Caco-2 (cell line): ENCODE data around the gene PCDH12. TPM values are rescaled to one million over a fixed set of nuclear protein-coding genes. Genes with fewer than 3 reads are reported as not detected.

ENCODE experiments used
- BruUV-seq: library from RNA; stranded (reverse); fragments of 400-500 nt; replicated peaks from 2 replicates; lab custom pipeline; 2021; lab: Mats Ljungman, UMichigan
- CTCF ChIA-PET: fragments of 300-600 bp; sonication (Branson Sonifier 250); formaldehyde crosslinking; loops from one replicate; lab custom pipeline; 2022; ENCODE audit warnings: antibody characterized with exemption; lab: Charles Lee
- POLR2A ChIA-PET: fragments of 300-600 bp; sonication (Branson Sonifier 250); formaldehyde crosslinking; loops from one replicate; lab custom pipeline; 2022; ENCODE audit warnings: antibody characterized with exemption; lab: Charles Lee
- DNase-seq, 2 experiments: peaks; one replicate each; pipeline versions ENCODE4 v3.0.0 to v3.0.0-alpha.2; 2020 to 2022
- H3K27me3 ChIP-seq: replicated peaks from 2 replicates; pipeline ENCODE4 v1.6.0; 2011; ENCODE audit warnings: low read length; ENCODE audit not compliant: control insufficient read depth, insufficient read depth
- H3K36me3 ChIP-seq: 2 replicates; pipeline ENCODE4 v1.5.1; 2011; ENCODE audit warnings: low read length; ENCODE audit not compliant: control insufficient read depth, insufficient read depth
- H3K4me1 ChIP-seq: fragments of 250-450 bp; sonication (Bioruptor Pico); 2 replicates; pipeline ENCODE4 v1.5.1; 2020; ENCODE audit warnings: mild to moderate bottlenecking
- H3K4me3 ChIP-seq: 2 replicates; pipeline ENCODE4 v1.5.1; 2011; ENCODE audit warnings: low read depth, mild to moderate bottlenecking, control low read depth, low read length
- H3K9me3 ChIP-seq: fragments of 250-450 bp; sonication (Bioruptor Pico); 2 replicates; pipeline ENCODE4 v1.5.1; 2020; ENCODE audit warnings: mild to moderate bottlenecking, moderate library complexity
- H3K27ac Mint-ChIP-seq: one replicate; pipeline ENCODE4 v1.8.0; 2022; ENCODE audit warnings: mixed read lengths; ENCODE audit not compliant: unreplicated experiment
- H3K27me3 Mint-ChIP-seq: one replicate; pipeline ENCODE4 v1.8.0; 2022; ENCODE audit warnings: mixed read lengths; ENCODE audit not compliant: insufficient read depth, unreplicated experiment
- H3K36me3 Mint-ChIP-seq: one replicate; pipeline ENCODE4 v1.8.0; 2022; ENCODE audit warnings: mild to moderate bottlenecking, mixed read lengths; ENCODE audit not compliant: insufficient read depth, unreplicated experiment
- H3K4me1 Mint-ChIP-seq: one replicate; pipeline ENCODE4 v1.8.0; 2022; ENCODE audit warnings: low read depth, mixed read lengths; ENCODE audit not compliant: unreplicated experiment
- H3K4me3 Mint-ChIP-seq: one replicate; pipeline ENCODE4 v1.8.0; 2022; ENCODE audit warnings: mild to moderate bottlenecking, moderate library complexity, mixed read lengths; ENCODE audit not compliant: unreplicated experiment
- H3K9me3 Mint-ChIP-seq: one replicate; pipeline ENCODE4 v1.8.0; 2022; ENCODE audit warnings: mixed read lengths; ENCODE audit not compliant: unreplicated experiment
- intact Hi-C: fragments of 100-400 bp; cut with micrococcal nuclease; formaldehyde crosslinking; loops from one replicate; pipeline ENCODE4 v1.10.0; 2022; ENCODE audit not compliant: unreplicated experiment
- total RNA-seq: library from RNA; stranded (reverse); gene quantifications from 2 replicates; pipeline ENCODE4 v1.2.3, GENCODE V29; 2022
- TF ChIP-seq, protein P1 (sequence below), 2 experiments: fragments of 200-600 bp in 1 of 2; IDR thresholded peaks; 1 replicate in 1 of 2; 2 replicates in 1 of 2; pipeline versions ENCODE4 v1.5.1 to v1.8.0; 2011 to 2022; ENCODE audit warnings: antibody characterized with exemption in 1 of 2, control low read depth in 1 of 2, inconsistent platforms in 1 of 2, low read depth in 1 of 2, low read length in 1 of 2, mild to moderate bottlenecking in 1 of 2, moderate library complexity in 1 of 2; ENCODE audit not compliant: insufficient read depth in 1 of 2, severe bottlenecking in 1 of 2, unreplicated experiment in 1 of 2

PCDH12 gene
- total RNA-seq, 1 experiment from 2014 or later: not detected

DNA sequence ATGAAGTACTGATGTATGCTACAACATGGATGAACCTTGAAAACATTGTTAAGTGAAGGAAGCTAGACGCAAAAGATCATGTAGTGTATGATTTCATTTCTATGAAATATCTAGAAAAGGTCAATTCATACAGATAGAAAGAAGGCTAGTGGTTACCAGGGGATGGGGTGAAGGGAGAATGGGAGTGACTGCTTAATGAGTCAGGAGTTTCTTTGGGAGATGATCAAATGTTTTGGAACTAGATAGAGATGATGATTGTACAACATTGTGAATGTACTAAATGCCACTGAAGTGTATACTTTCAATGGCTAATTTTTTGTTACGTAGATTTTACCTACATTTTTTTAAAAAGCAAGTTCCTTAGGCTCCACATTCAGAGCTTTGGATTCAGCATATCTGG is 49.2 kb downstream of the PCDH12 start:
- Histone ChIP-seq H3K4me1 (no peaks in the 10 kb centered on the region), H3K9me3 (peaks cover 4% of the 10 kb centered on the region; the same call in 1 of the 2 replicates), H3K4me3 (no peak overlapping the region), H3K36me3 (no peaks in the 10 kb centered on the region), H3K27me3 (peaks cover 2% of the 10 kb centered on the region)
- TF ChIP-seq, protein P1, sequence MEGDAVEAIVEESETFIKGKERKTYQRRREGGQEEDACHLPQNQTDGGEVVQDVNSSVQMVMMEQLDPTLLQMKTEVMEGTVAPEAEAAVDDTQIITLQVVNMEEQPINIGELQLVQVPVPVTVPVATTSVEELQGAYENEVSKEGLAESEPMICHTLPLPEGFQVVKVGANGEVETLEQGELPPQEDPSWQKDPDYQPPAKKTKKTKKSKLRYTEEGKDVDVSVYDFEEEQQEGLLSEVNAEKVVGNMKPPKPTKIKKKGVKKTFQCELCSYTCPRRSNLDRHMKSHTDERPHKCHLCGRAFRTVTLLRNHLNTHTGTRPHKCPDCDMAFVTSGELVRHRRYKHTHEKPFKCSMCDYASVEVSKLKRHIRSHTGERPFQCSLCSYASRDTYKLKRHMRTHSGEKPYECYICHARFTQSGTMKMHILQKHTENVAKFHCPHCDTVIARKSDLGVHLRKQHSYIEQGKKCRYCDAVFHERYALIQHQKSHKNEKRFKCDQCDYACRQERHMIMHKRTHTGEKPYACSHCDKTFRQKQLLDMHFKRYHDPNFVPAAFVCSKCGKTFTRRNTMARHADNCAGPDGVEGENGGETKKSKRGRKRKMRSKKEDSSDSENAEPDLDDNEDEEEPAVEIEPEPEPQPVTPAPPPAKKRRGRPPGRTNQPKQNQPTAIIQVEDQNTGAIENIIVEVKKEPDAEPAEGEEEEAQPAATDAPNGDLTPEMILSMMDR (IDR thresholded peaks at IDR 0.05; ENCODE audit: insufficient read depth in 1 of 2, low read depth in 1 of 2, low read length in 1 of 2, severe bottlenecking in 1 of 2, unreplicated experiment in 1 of 2): no peak
- Mint-ChIP-seq H3K27me3 (no peaks in the 10 kb centered on the region), H3K4me1 (peaks cover 7% of the 10 kb centered on the region), H3K36me3 (no peaks in the 10 kb centered on the region), H3K27ac (no peak overlapping the region), H3K9me3 (no peaks in the 10 kb centered on the region), H3K4me3 (no peak overlapping the region)
- DNase-seq: no peak
- POLR2A ChIA-PET: no interaction called here
- CTCF ChIA-PET: no interaction called here
- intact Hi-C loops: no loop called here
- no TSS peak for BruUV-seq

DNA sequence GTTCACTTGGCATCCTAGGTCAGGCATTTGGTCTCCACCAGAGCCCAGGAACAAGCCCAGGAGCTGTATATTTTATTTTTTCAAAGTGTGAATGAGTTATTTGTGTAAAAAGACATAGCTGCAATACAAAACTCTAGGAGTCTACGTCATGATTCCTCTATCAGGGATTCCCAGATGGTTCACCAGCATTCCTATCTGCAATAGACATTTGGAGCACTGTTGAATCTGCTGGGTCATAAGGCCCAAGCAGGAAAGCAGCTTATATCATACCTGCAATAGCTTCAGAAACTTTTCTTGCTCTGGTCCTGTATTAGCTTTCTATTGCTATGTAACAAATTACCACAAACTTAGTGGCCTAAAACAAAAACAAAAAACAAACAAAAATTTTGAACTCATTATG is 51.0 kb downstream of the PCDH12 start:
- no peaks in the 10 kb centered on the region for H3K4me1 ChIP-seq
- DNase-seq: no peak
- H3K36me3 Mint-ChIP-seq: no peaks in the 10 kb centered on the region
- H3K9me3 ChIP-seq: peaks cover 4% of the 10 kb centered on the region; the same call in 1 of the 2 replicates
- ChIA-PET CTCF (interaction anchor here (0.9 to 1.5 kb wide), 2 partner anchors 28 to 53 kb away, joined by 3 to 6 read pairs; no protein-coding TSS in a partner anchor), POLR2A (no interaction called here)
- no peaks in the 10 kb centered on the region for H3K9me3 Mint-ChIP-seq
- no peaks in the 10 kb centered on the region for H3K4me1 Mint-ChIP-seq
- intact Hi-C loops: no loop called here
- H3K27ac Mint-ChIP-seq: no peak overlapping the region
- H3K4me3 Mint-ChIP-seq: no peak overlapping the region
- H3K36me3 ChIP-seq: no peaks in the 10 kb centered on the region
- TF ChIP-seq, protein P1 (IDR thresholded peaks at IDR 0.05; ENCODE audit: insufficient read depth in 1 of 2, low read depth in 1 of 2, low read length in 1 of 2, severe bottlenecking in 1 of 2, unreplicated experiment in 1 of 2): no peak
- no TSS peak for BruUV-seq
- H3K27me3 ChIP-seq: peaks cover 2% of the 10 kb centered on the region
- no peaks in the 10 kb centered on the region for H3K27me3 Mint-ChIP-seq
- H3K4me3 ChIP-seq: no peak overlapping the region

DNA sequence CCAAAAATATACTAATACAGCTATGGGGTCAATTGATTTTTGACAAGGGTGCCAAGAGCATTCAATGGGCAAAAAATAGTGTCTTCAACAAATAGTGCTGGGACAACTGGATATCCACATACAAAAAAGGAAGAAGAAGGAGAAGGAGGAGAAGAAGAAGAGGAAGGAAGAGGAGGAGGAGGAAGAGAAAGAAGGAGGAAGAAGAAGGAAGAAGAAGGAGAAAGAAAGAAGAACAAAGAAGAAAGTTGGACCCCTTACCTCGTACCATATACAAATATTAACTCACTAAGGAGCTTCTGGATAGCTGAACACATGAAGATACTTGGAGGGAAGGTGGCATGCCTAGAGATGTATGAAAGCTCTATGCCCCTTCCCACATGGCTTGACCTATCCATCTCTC is 51.5 kb downstream of the PCDH12 start:
- Histone ChIP-seq H3K4me3 (no peak overlapping the region), H3K9me3 (peaks cover 4% of the 10 kb centered on the region; the same call in 1 of the 2 replicates), H3K27me3 (peaks cover 2% of the 10 kb centered on the region), H3K4me1 (no peaks in the 10 kb centered on the region), H3K36me3 (no peaks in the 10 kb centered on the region)
- no peaks in the 10 kb centered on the region for H3K9me3 Mint-ChIP-seq
- TF ChIP-seq, protein P1 (IDR thresholded peaks at IDR 0.05; ENCODE audit: insufficient read depth in 1 of 2, low read depth in 1 of 2, low read length in 1 of 2, severe bottlenecking in 1 of 2, unreplicated experiment in 1 of 2): no peak
- ChIA-PET CTCF (interaction anchor here (1.5 kb wide), 1 partner anchor 27 kb away, joined by 3 read pairs; no protein-coding TSS in a partner anchor), POLR2A (no interaction called here)
- no peak overlapping the region for H3K4me3 Mint-ChIP-seq
- H3K36me3 Mint-ChIP-seq: no peaks in the 10 kb centered on the region
- no peak for DNase-seq
- no peaks in the 10 kb centered on the region for H3K4me1 Mint-ChIP-seq
- no peak overlapping the region for H3K27ac Mint-ChIP-seq
- H3K27me3 Mint-ChIP-seq: no peaks in the 10 kb centered on the region
- BruUV-seq: no TSS peak
- intact Hi-C loops: no loop called here
